ENCODE data around the gene PLXNC1.

PLXNC1 gene

GRCh38 chr12:94165138-94165537 is 16.8 kb downstream of the PLXNC1 start:
- DNase-seq: no peak

- no peak for DNase-seq
Measured at GRCh38 chr12:94165670-94166364, 17.4 kb downstream of the PLXNC1 start.

GRCh38 chr12:94167071-94167755 is 18.8 kb downstream of the PLXNC1 start:
- no peak for DNase-seq

GRCh38 chr12:94167756-94168416 is 19.5 kb downstream of the PLXNC1 start:
- DNase-seq: no peak

GRCh38 chr12:94169495-94169894 is 21.1 kb downstream of the PLXNC1 start:
- DNase-seq: no peak

GRCh38 chr12:94169966-94170689 is 21.8 kb downstream of the PLXNC1 start:
- DNase-seq: no peak

- no peak for DNase-seq
Measured at GRCh38 chr12:94170690-94171594, 22.6 kb downstream of the PLXNC1 start.

- DNase-seq: no peak
Measured at GRCh38 chr12:94171595-94171930, 23.2 kb downstream of the PLXNC1 start.

GRCh38 chr12:94172031-94172430 is 23.7 kb downstream of the PLXNC1 start:
- DNase-seq: no peak

- no peak for DNase-seq
Measured at GRCh38 chr12:94172973-94173372, 24.6 kb downstream of the PLXNC1 start.

GRCh38 chr12:94173660-94174265 is 25.4 kb downstream of the PLXNC1 start:
- DNase-seq: no peak

- no peak for DNase-seq
Measured at GRCh38 chr12:94174576-94174975, 26.2 kb downstream of the PLXNC1 start.

- no peak for DNase-seq
Measured at GRCh38 chr12:94175763-94176668, 27.6 kb downstream of the PLXNC1 start.

GRCh38 chr12:94178054-94178453 is 29.7 kb downstream of the PLXNC1 start:
- DNase-seq: no peak

- no peak for DNase-seq
Measured at GRCh38 chr12:94178882-94179281, 30.5 kb downstream of the PLXNC1 start.

GRCh38 chr12:94179723-94180122 is 31.3 kb downstream of the PLXNC1 start:
- DNase-seq: no peak

GRCh38 chr12:94180558-94181296 is 32.4 kb downstream of the PLXNC1 start:
- no peak for DNase-seq

- no peak for DNase-seq
Measured at GRCh38 chr12:94182986-94183707, 34.8 kb downstream of the PLXNC1 start.

GRCh38 chr12:94183708-94184379 is 35.5 kb downstream of the PLXNC1 start:
- no peak for DNase-seq
